Measurements from ENCODE around the gene HCN1. TPM values are rescaled to one million over a fixed set of nuclear protein-coding genes. Genes with fewer than 3 reads are reported as not detected.

HCN1 gene
- total RNA-seq, 4 donors from 2014 or later = 0.16 TPM; not detected in 3

DNA sequence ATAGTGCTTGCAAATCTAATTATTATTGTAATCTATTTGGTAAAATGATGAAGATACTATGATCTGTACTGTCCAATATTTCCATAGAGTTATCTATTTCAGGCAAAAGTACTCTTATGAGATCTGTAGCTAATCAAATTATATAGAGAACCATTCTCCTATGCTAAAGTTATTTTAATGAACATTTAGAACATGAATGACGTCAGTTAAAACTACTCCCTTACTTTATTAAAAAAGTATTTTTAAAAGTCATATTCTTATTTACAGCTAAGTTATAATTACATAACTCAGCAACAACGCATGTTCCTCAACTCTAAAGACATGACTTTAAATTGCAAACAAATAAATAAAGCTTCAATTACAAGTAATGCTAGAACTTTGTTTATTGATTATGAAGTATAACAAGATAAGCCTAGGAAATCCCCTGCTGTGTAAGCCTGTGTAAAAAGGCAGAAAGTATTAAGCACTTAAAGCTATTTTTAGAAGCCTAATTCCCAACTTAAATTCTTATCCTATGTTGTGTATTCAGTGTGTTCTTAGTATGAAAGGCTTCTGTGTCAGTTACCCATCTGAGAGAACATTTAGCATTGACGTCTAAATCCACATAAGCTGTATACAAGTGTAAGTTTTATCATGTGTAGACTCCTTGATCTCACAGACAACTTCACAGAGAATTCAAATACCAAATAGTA lies 285.7 kb downstream of the HCN1 start:
- H3K9me3 ChIP-seq = no peaks in the 10 kb centered on the region
- intact Hi-C loops (cut with DNase I; ENCODE audit: low total_unique reads) = no loop called here
- TF ChIP-seq POLR2AphosphoS5 (IDR thresholded peaks at IDR 0.05) (no peak), EP300 (IDR thresholded peaks at IDR 0.05; ENCODE audit: low read depth) (no peak), POLR2A (IDR thresholded peaks at IDR 0.05) (no peak)
- TF ChIP-seq, protein P1, sequence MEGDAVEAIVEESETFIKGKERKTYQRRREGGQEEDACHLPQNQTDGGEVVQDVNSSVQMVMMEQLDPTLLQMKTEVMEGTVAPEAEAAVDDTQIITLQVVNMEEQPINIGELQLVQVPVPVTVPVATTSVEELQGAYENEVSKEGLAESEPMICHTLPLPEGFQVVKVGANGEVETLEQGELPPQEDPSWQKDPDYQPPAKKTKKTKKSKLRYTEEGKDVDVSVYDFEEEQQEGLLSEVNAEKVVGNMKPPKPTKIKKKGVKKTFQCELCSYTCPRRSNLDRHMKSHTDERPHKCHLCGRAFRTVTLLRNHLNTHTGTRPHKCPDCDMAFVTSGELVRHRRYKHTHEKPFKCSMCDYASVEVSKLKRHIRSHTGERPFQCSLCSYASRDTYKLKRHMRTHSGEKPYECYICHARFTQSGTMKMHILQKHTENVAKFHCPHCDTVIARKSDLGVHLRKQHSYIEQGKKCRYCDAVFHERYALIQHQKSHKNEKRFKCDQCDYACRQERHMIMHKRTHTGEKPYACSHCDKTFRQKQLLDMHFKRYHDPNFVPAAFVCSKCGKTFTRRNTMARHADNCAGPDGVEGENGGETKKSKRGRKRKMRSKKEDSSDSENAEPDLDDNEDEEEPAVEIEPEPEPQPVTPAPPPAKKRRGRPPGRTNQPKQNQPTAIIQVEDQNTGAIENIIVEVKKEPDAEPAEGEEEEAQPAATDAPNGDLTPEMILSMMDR (IDR thresholded peaks at IDR 0.05) = no peak
- 80% methylated on average over 3 of the region's 3 CpGs for WGBS, 2 donors (ENCODE audit: low coverage in 1 of 2)
- no peak overlapping the region for H3K27ac ChIP-seq
- H3K4me3 ChIP-seq = no peak overlapping the region
- H3K36me3 ChIP-seq = no peaks in the 10 kb centered on the region
- DNase-seq = no peak
- in situ Hi-C loops (cut with MboI; ENCODE audit: low pct_ligation_motif_present in 1 of 4, low pct_unique_long_range_greater_than_20kb in 1 of 4, low sequenced_read_pairs in 3 of 4) = no loop called here
- H3K27me3 ChIP-seq = no peaks in the 10 kb centered on the region
- peaks cover 0 to 9% (median 2%) of the 10 kb centered on the region in 4 donors for H3K4me1 ChIP-seq

DNA sequence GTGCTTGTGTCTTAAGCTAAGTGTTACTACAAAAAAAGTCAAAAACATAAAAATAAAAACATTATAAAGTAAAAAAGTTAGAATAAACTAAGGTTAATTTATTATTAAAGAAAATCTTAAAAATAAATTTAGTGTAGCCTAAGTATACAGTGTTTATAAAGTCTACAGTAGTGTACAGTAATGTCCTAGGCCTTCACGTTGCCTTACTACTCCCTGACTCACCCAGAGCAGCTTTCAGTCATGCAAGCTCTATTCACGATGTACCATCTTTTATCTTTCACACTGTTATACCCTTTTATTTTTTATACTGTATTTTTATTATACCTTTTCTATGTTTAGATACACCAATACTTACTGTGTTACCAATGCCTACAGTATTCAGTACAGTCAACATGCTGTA lies 288.1 kb downstream of the HCN1 start:
- Histone ChIP-seq H3K9me3 (no peaks in the 10 kb centered on the region), H3K4me1 (no peaks in the 10 kb centered on the region), H3K36me3 (no peaks in the 10 kb centered on the region), H3K4me3 (no peak overlapping the region), H3K27me3 (no peaks in the 10 kb centered on the region), H3K27ac (no peak overlapping the region)
- 93 to 100% methylated on average over 2 of the region's 2 CpGs for WGBS, 2 donors (ENCODE audit: low coverage in 1 of 2)
- intact Hi-C loops (cut with DNase I; ENCODE audit: low total_unique reads) (no loop called here), in situ Hi-C loops (cut with MboI; ENCODE audit: low pct_ligation_motif_present in 1 of 4, low pct_unique_long_range_greater_than_20kb in 1 of 4, low sequenced_read_pairs in 3 of 4) (no loop called here)
- DNase-seq = no peak
- TF ChIP-seq, protein P1 (IDR thresholded peaks at IDR 0.05) = no peak
- TF ChIP-seq POLR2AphosphoS5 (IDR thresholded peaks at IDR 0.05) = no peak
- no peak for TF ChIP-seq POLR2A (IDR thresholded peaks at IDR 0.05)
- no peak for TF ChIP-seq EP300 (IDR thresholded peaks at IDR 0.05; ENCODE audit: low read depth)

DNA sequence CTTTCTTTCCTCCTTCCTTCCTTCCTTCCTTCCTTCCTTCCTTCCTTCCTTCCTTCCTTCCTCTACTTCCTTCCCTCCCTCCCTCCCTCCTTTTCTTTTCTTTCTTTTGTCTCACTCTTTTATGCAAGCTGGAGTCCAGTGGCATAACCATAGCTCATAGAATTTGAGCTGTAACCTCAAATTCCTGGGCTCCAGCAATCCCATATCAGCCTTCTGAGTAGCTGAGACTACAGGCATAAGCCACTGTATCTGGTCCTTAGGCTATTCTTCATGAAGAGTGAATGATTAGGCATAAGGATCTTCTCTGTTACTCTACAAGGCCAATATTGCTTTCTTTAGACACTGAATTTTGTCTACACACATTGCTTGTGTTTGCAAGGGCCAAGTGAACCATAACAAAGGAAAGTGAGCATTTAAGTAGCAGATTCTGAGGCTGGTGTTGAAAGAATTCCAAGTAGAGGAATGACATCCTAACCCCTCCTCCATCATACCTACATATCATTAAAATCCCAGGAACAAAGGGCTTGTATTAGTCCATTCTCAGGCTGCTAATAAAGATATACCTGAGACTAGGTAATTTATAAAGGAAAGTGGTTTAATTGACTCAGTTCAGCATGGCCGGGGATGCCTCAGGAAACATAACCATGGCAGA lies 293.2 kb downstream of the HCN1 start:
- H3K27ac ChIP-seq = no peak overlapping the region
- in situ Hi-C loops (cut with MboI; ENCODE audit: low pct_ligation_motif_present in 1 of 4, low pct_unique_long_range_greater_than_20kb in 1 of 4, low sequenced_read_pairs in 3 of 4) (no loop called here), intact Hi-C loops (cut with DNase I; ENCODE audit: low total_unique reads) (no loop called here)
- no peak for DNase-seq
- H3K4me1 ChIP-seq = no peaks in the 10 kb centered on the region
- H3K9me3 ChIP-seq = no peaks in the 10 kb centered on the region
- 86 to 87% methylated on average over 1 of the region's 1 CpG for WGBS, 2 donors (ENCODE audit: low coverage in 1 of 2)
- no peak overlapping the region for H3K4me3 ChIP-seq
- H3K27me3 ChIP-seq = no peaks in the 10 kb centered on the region
- no peaks in the 10 kb centered on the region for H3K36me3 ChIP-seq
- TF ChIP-seq POLR2AphosphoS5 (IDR thresholded peaks at IDR 0.05) (no peak), POLR2A (IDR thresholded peaks at IDR 0.05) (no peak), EP300 (IDR thresholded peaks at IDR 0.05; ENCODE audit: low read depth) (no peak)
- TF ChIP-seq, protein P1 (IDR thresholded peaks at IDR 0.05) = no peak

DNA sequence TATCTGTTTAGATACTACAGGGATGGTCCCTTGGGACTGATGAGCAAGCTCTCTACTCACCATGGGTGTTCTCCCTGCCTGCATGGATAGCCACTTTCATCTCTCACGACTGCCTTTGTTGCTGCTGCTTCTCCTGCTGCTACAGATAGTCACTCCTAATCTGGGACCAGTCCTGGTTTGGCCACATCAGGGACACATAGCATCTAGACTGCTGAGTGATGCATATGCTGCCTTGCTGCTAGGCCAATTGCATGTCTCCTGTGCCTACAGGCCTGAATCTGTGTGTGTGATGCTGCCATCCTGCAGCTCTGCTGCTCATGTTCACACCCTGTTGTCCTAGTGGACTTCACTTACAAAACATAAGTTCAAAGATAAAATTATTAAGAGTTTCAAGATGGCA lies 297.1 kb downstream of the HCN1 start:
- DNase-seq = no peak
- no peak for TF ChIP-seq POLR2A (IDR thresholded peaks at IDR 0.05)
- no peak for TF ChIP-seq EP300 (IDR thresholded peaks at IDR 0.05; ENCODE audit: low read depth)
- TF ChIP-seq, protein P1 (IDR thresholded peaks at IDR 0.05) = no peak
- TF ChIP-seq POLR2AphosphoS5 (IDR thresholded peaks at IDR 0.05) = no peak
- Histone ChIP-seq H3K27me3 (no peaks in the 10 kb centered on the region), H3K4me3 (no peak overlapping the region), H3K9me3 (no peaks in the 10 kb centered on the region), H3K4me1 (no peaks in the 10 kb centered on the region), H3K27ac (no peak overlapping the region), H3K36me3 (no peaks in the 10 kb centered on the region)
- in situ Hi-C loops (cut with MboI; ENCODE audit: low pct_ligation_motif_present in 1 of 4, low pct_unique_long_range_greater_than_20kb in 1 of 4, low sequenced_read_pairs in 3 of 4) = no loop called here
- intact Hi-C loops (cut with DNase I; ENCODE audit: low total_unique reads) = no loop called here
- 38% methylated on average over 1 of the region's 1 CpG; no CpG with 5 or more reads in 1 of the 2 donors for WGBS, 2 donors (ENCODE audit: low coverage in 1 of 2)

Data from transverse colon (tissue), 4 donors.